Endothelial cell of umbilical vein (primary cell): ENCODE measurements around the gene SLC51B. TPM values are rescaled to one million over a fixed set of nuclear protein-coding genes. Genes with fewer than 3 reads are reported as not detected.

Experiments
- BruUV-seq: library from RNA; stranded (reverse); fragments of 400-500 nt; replicated peaks from 2 replicates; lab custom pipeline; 2021; lab: Mats Ljungman, UMichigan
- CTCF ChIA-PET: fragments of 300-600, 350-600 bp; sonication (Branson Sonifier 250); formaldehyde crosslinking; loops from one replicate; lab custom pipeline; 2021; ENCODE audit warnings: antibody characterized with exemption, inconsistent platforms; lab: Charles Lee
- POLR2A ChIA-PET: fragments of 300-600, 350-600 bp; sonication (Branson Sonifier 250); formaldehyde crosslinking; loops from one replicate; lab custom pipeline; 2021; ENCODE audit warnings: antibody characterized with exemption, inconsistent platforms; lab: Charles Lee
- DNase-seq: peaks from one replicate; pipeline ENCODE4 v3.0.0-alpha.2; 2011; ENCODE audit warnings: low read depth, low spot score
- FAIRE-seq: peaks from 2 replicates; lab custom pipeline; 2011; peaks lifted over from hg19 to GRCh38; lab: Jason Lieb, UNC
- H2AFZ ChIP-seq: 2 replicates; pipeline ENCODE4 v1.6.0; 2012; ENCODE audit warnings: low read depth, low read length, control low read depth, inconsistent platforms
- H3K27ac ChIP-seq: 2 replicates; pipeline ENCODE4 v1.5.1; 2011; ENCODE audit warnings: low read depth, mild to moderate bottlenecking, control low read depth, low read length, moderate library complexity; ENCODE audit not compliant: insufficient read depth
- H3K27me3 ChIP-seq, 2 experiments: 2 replicates each; pipeline versions ENCODE4 v1.6.0 to v1.6.1; 2011; ENCODE audit warnings: low read length in 2 of 2, mixed read lengths in 1 of 2; ENCODE audit not compliant: control insufficient read depth in 2 of 2, insufficient read depth in 2 of 2
- H3K36me3 ChIP-seq, 2 experiments: 2 replicates in 1 of 2; 3 replicates in 1 of 2; pipeline ENCODE4 v1.5.1; 2011; ENCODE audit warnings: low read length in 2 of 2, mild to moderate bottlenecking in 1 of 2, moderate library complexity in 1 of 2; ENCODE audit not compliant: control insufficient read depth in 2 of 2, insufficient read depth in 2 of 2; ENCODE audit errors: extremely low read depth in 1 of 2
- H3K4me1 ChIP-seq: 3 replicates; pipeline ENCODE4 v1.5.1; 2011; ENCODE audit warnings: mild to moderate bottlenecking, low read length; ENCODE audit not compliant: control insufficient read depth, insufficient read depth; ENCODE audit errors: extremely low read depth
- H3K4me2 ChIP-seq: 2 replicates; pipeline ENCODE4 v1.6.1; 2011; ENCODE audit warnings: low read length, control low read depth, mixed read lengths; ENCODE audit not compliant: insufficient read depth
- H3K4me3 ChIP-seq, 3 experiments: fragments of 200-600 bp in 1 of 3; sonication (generic), shearing (Covaris generic) in 1 of 3; replicated peaks in 1 of 3; 2 replicates each; pipeline ENCODE4 v1.5.1; 2011 to 2016; ENCODE audit warnings: control low read depth in 3 of 3, low read length in 3 of 3, mild to moderate bottlenecking in 2 of 3, inconsistent platforms in 1 of 3, low read depth in 1 of 3, moderate library complexity in 1 of 3; ENCODE audit not compliant: insufficient read depth in 1 of 3
- H3K79me2 ChIP-seq: 2 replicates; pipeline ENCODE4 v1.6.0; 2012; ENCODE audit warnings: low read length, inconsistent platforms; ENCODE audit not compliant: control insufficient read depth, insufficient read depth
- H3K9ac ChIP-seq: replicated peaks from 2 replicates; pipeline ENCODE3; 2011; ENCODE audit warnings: low read length, control low read depth; ENCODE audit not compliant: insufficient read depth; ENCODE audit errors: extremely low read depth
- H3K9me1 ChIP-seq: replicated peaks from 3 replicates; pipeline ENCODE4 v1.6.0; 2011; ENCODE audit warnings: mild to moderate bottlenecking, low read length; ENCODE audit not compliant: control insufficient read depth, insufficient read depth; ENCODE audit errors: extremely low read depth
- H3K9me3 ChIP-seq: replicated peaks from 2 replicates; pipeline ENCODE4 v1.5.1; 2012; ENCODE audit warnings: low read length, inconsistent platforms; ENCODE audit not compliant: control insufficient read depth, insufficient read depth
- H4K20me1 ChIP-seq: replicated peaks from 2 replicates; pipeline ENCODE3; 2011; ENCODE audit warnings: mild to moderate bottlenecking, low read length; ENCODE audit not compliant: control insufficient read depth, insufficient read depth; ENCODE audit errors: extremely low read depth
- EZH2 ChIP-seq: IDR thresholded peaks from 2 replicates; pipeline ENCODE4 v1.6.1; 2012; ENCODE audit warnings: borderline replicate concordance, low read depth, mild to moderate bottlenecking, moderate library complexity, low read length, inconsistent platforms; ENCODE audit not compliant: severe bottlenecking
- FOS ChIP-seq: IDR thresholded peaks from 2 replicates; pipeline ENCODE4 v1.6.1; 2011; ENCODE audit warnings: mild to moderate bottlenecking, low read length, moderate library complexity, borderline replicate concordance; ENCODE audit not compliant: insufficient read depth
- GATA2 ChIP-seq: IDR thresholded peaks from 2 replicates; pipeline ENCODE4 v1.7.0; 2011; ENCODE audit warnings: low read depth, mild to moderate bottlenecking, moderate library complexity, mixed read lengths, low read length; ENCODE audit not compliant: insufficient read length, insufficient read depth
- JUN ChIP-seq: IDR thresholded peaks from 2 replicates; pipeline ENCODE4 v1.6.1; 2011; ENCODE audit warnings: borderline replicate concordance, low read depth; ENCODE audit not compliant: insufficient read length, insufficient read depth
- MYC ChIP-seq: IDR thresholded peaks from one replicate; pipeline ENCODE4 v1.6.1; 2011; ENCODE audit warnings: mild to moderate bottlenecking, low read depth, low read length
- POLR2A ChIP-seq: IDR thresholded peaks from 2 replicates; pipeline ENCODE4 v1.6.1; 2012; ENCODE audit warnings: low read depth, mild to moderate bottlenecking, control low read depth, low read length
- POLR2AphosphoS5 ChIP-seq: IDR thresholded peaks from 2 replicates; pipeline ENCODE4 v1.6.1; 2012; ENCODE audit warnings: low read depth, mild to moderate bottlenecking, control low read depth, low read length, moderate library complexity; ENCODE audit not compliant: insufficient read depth
- dilution Hi-C: fragments of 300-500 bp; cut with MboI; formaldehyde crosslinking; loops from one replicate; pipeline ENCODE4 v1.15.0; 2019; ENCODE audit warnings: low sequenced_read_pairs; ENCODE audit not compliant: extremely low pct_ligation_motif_present
- intact Hi-C: fragments of 100-400 bp; cut with micrococcal nuclease; formaldehyde crosslinking; loops from one replicate; pipeline ENCODE4 v1.10.0; 2022
- polyA plus RNA-seq, 4 experiments: library from polyadenylated mRNA; depleted of rRNA in 3 of 4; stranded (reverse) in 3 of 4; unstranded in 1 of 4; fragments of >200 nt; gene quantifications; 2 replicates each; pipeline versions ENCODE4 v1.2.1 to v1.2.3, GENCODE V29; 2011 to 2012; ENCODE audit warnings: missing spikeins in 1 of 4
- total RNA-seq: library from RNA; stranded (reverse); gene quantifications from 2 replicates; pipeline ENCODE4 v1.2.3, GENCODE V29; 2021
- TF ChIP-seq, protein P1 (sequence below): IDR thresholded peaks from 2 replicates; pipeline ENCODE4 v1.6.1; 2011; ENCODE audit not compliant: insufficient read depth, insufficient read length
- TF ChIP-seq, protein P2 (sequence below), 2 donors: IDR thresholded peaks; 1 replicate in 1 of 2; 2 replicates in 1 of 2; pipeline ENCODE4 v1.5.1; 2011; ENCODE audit warnings: low read length in 2 of 2, mild to moderate bottlenecking in 2 of 2, moderate library complexity in 2 of 2, control low read depth in 1 of 2, inconsistent platforms in 1 of 2, low read depth in 1 of 2; ENCODE audit not compliant: insufficient read depth in 1 of 2; ENCODE audit errors: extremely low read depth in 1 of 2

The SLC51B gene
- total and polyA plus RNA-seq, 2 donors (not counting 3 experiments of a cell fraction or from before 2014, with no cell fraction given): not detected

DNA sequence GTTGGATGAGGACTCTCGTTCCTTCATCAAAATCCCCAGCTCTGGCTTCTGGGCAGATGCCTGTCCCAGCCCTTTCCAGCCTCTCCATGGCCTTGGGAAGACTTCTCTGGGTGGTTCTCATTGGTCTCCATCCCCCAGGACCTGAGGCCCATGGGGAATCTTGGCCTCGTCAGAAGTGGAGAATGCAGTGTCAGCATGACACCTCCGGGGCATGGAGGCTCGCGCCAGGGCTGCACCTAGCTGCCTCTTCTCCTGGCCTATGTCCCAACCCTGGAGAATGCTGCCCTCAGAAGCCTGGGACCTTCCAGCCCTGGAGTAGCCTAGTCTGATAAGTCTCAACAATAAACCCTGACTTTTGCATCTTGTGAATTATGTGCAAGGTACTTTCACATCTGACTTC is 34.4 kb downstream of the SLC51B start:
- no peaks in the 10 kb centered on the region for H3K36me3 ChIP-seq
- H3K9me1 ChIP-seq: no peaks in the 10 kb centered on the region
- no TSS peak for BruUV-seq
- H3K27me3 ChIP-seq: peaks cover 45 to 48% of the 10 kb centered on the region in 2 experiments
- DNase-seq (no peak), FAIRE-seq (no peak)
- no peaks in the 10 kb centered on the region for H3K9me3 ChIP-seq
- H3K4me2 ChIP-seq: no peak overlapping the region
- H4K20me1 ChIP-seq: no peaks in the 10 kb centered on the region
- H3K9ac ChIP-seq: no peak overlapping the region
- dilution Hi-C loops (no loop called here), intact Hi-C loops (no loop called here)
- no peaks in the 10 kb centered on the region for H3K4me1 ChIP-seq
- H3K4me3 ChIP-seq: no peak overlapping the region
- H3K27ac ChIP-seq: no peak overlapping the region
- ChIA-PET CTCF (interaction anchor here (1.0 to 5.5 kb wide), 5 partner anchors 12 to 71 kb away, joined by 3 to 89 read pairs (median 35); partner anchors contain the start of gene RASL12), POLR2A (no interaction called here)
- H2AFZ ChIP-seq: no peak overlapping the region
- TF ChIP-seq JUN: no peak
- no peak for TF ChIP-seq MYC
- no peak for TF ChIP-seq POLR2A
- TF ChIP-seq, protein P1, sequence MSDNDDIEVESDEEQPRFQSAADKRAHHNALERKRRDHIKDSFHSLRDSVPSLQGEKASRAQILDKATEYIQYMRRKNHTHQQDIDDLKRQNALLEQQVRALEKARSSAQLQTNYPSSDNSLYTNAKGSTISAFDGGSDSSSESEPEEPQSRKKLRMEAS: no peak
- TF ChIP-seq POLR2AphosphoS5: no peak
- TF ChIP-seq FOS: no peak
- no peak for TF ChIP-seq EZH2
- TF ChIP-seq, protein P2, sequence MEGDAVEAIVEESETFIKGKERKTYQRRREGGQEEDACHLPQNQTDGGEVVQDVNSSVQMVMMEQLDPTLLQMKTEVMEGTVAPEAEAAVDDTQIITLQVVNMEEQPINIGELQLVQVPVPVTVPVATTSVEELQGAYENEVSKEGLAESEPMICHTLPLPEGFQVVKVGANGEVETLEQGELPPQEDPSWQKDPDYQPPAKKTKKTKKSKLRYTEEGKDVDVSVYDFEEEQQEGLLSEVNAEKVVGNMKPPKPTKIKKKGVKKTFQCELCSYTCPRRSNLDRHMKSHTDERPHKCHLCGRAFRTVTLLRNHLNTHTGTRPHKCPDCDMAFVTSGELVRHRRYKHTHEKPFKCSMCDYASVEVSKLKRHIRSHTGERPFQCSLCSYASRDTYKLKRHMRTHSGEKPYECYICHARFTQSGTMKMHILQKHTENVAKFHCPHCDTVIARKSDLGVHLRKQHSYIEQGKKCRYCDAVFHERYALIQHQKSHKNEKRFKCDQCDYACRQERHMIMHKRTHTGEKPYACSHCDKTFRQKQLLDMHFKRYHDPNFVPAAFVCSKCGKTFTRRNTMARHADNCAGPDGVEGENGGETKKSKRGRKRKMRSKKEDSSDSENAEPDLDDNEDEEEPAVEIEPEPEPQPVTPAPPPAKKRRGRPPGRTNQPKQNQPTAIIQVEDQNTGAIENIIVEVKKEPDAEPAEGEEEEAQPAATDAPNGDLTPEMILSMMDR (IDR thresholded peaks at IDR 0.05; ENCODE audit: extremely low read depth in 1 of 2, insufficient read depth in 1 of 2, low read depth in 1 of 2, low read length in 2 of 2): no peak
- no peak for TF ChIP-seq GATA2
- no peaks in the 10 kb centered on the region for H3K79me2 ChIP-seq
